Loucy (cell line): ENCODE results near the gene UBE2D4.
"Not testable (repeated sequence)": the region's sequence is repeated elsewhere in the genome, so short reads cannot be mapped to it uniquely, and the experiment has no call there.

ENCODE experiments used
- H2AFZ ChIP-seq: fragments of 200-600 bp; sonication (generic); 2 replicates; pipeline ENCODE4 v1.6.0; 2016; ENCODE audit warnings: antibody characterized with exemption, mild to moderate bottlenecking, low read length, moderate library complexity
- H3F3A ChIP-seq: fragments of 200-600 bp; 2 replicates; pipeline ENCODE4 v1.6.0; 2016; ENCODE audit warnings: antibody characterized with exemption, low read depth, mild to moderate bottlenecking
- H3K27me3 ChIP-seq: fragments of 200-600 bp; sonication (generic); 2 replicates; pipeline ENCODE4 v1.6.1; 2014; ENCODE audit warnings: low read length, mild to moderate bottlenecking; ENCODE audit not compliant: insufficient read depth, poor library complexity, severe bottlenecking
- H3K36me3 ChIP-seq: fragments of 200-600 bp; sonication (generic); 2 replicates; pipeline ENCODE4 v1.6.1; 2016; ENCODE audit warnings: low read length; ENCODE audit not compliant: insufficient read depth
- H3K4me1 ChIP-seq: fragments of 200-600 bp; sonication (generic); 2 replicates; pipeline ENCODE4 v1.5.1; 2014; ENCODE audit warnings: low read length, mild to moderate bottlenecking; ENCODE audit not compliant: insufficient read depth, poor library complexity, severe bottlenecking
- H3K4me2 ChIP-seq: fragments of 200-600 bp; sonication (generic); 2 replicates; pipeline ENCODE4 v1.6.0; 2014; ENCODE audit warnings: antibody characterized with exemption, low read length, low read depth, mild to moderate bottlenecking; ENCODE audit not compliant: poor library complexity, severe bottlenecking
- H3K4me3 ChIP-seq: fragments of 200-600 bp; sonication (generic); 2 replicates; pipeline ENCODE4 v1.5.1; 2014; ENCODE audit warnings: low read length, mild to moderate bottlenecking, mixed read lengths; ENCODE audit not compliant: poor library complexity, severe bottlenecking
- H3K79me2 ChIP-seq: fragments of 200-600 bp; sonication (generic); 2 replicates; pipeline ENCODE4 v1.6.1; 2014; ENCODE audit warnings: low read length; ENCODE audit not compliant: insufficient read depth
- H3K9ac ChIP-seq: fragments of 200-600 bp; sonication (generic); 2 replicates; pipeline ENCODE4 v1.6.0; 2014; ENCODE audit warnings: mild to moderate bottlenecking, low read depth, low read length, moderate library complexity; ENCODE audit not compliant: poor library complexity, severe bottlenecking
- H3K9me2 ChIP-seq: fragments of 200-600 bp; sonication (generic); replicated peaks from 2 replicates; pipeline ENCODE4 v1.6.1; 2016; ENCODE audit warnings: low read depth, low read length, mixed read lengths
- H3K9me3 ChIP-seq: fragments of 200-600 bp; sonication (generic); 2 replicates; pipeline ENCODE4 v1.6.1; 2014; ENCODE audit warnings: mild to moderate bottlenecking, antibody characterized with exemption, low read length, low read depth; ENCODE audit not compliant: insufficient read depth
- H4K20me1 ChIP-seq: fragments of 200-600 bp; sonication (generic); 2 replicates; pipeline ENCODE4 v1.6.0; 2014; ENCODE audit warnings: antibody characterized with exemption, low read length, mild to moderate bottlenecking; ENCODE audit not compliant: insufficient read depth, poor library complexity, severe bottlenecking
- EZH2phosphoT487 ChIP-seq: fragments of 200-600 bp; IDR thresholded peaks from 2 replicates; pipeline ENCODE4 v1.6.1; 2018; ENCODE audit warnings: antibody characterized with exemption, mild to moderate bottlenecking, moderate library complexity, borderline replicate concordance
- TF ChIP-seq, protein P1 (sequence below): fragments of 200-600 bp; sonication (generic); conservative IDR thresholded peaks from 2 replicates; pipeline ENCODE4 v1.5.1; 2014; ENCODE audit warnings: mild to moderate bottlenecking, antibody characterized with exemption, low read length

The UBE2D4 gene

GRCh38 chr7:43890468-43890867 is 35.8 kb upstream of the UBE2D4 start:
- Histone ChIP-seq H3F3A (no peaks in the 10 kb centered on the region), H3K36me3 (peaks cover 14% of the 10 kb centered on the region; the same call in 1 of the 2 replicates), H4K20me1 (peaks cover 24% of the 10 kb centered on the region), H2AFZ (no peak overlapping the region), H3K4me3 (no peak overlapping the region), H3K9ac (no peak overlapping the region), H3K4me1 (peaks cover 7% of the 10 kb centered on the region), H3K79me2 (peaks cover 33% of the 10 kb centered on the region; the same call in 1 of the 2 replicates), H3K9me2 (no peaks in the 10 kb centered on the region), H3K4me2 (no peak overlapping the region), H3K9me3 (no peaks in the 10 kb centered on the region), H3K27me3 (no peaks in the 10 kb centered on the region)
- TF ChIP-seq, protein P1, sequence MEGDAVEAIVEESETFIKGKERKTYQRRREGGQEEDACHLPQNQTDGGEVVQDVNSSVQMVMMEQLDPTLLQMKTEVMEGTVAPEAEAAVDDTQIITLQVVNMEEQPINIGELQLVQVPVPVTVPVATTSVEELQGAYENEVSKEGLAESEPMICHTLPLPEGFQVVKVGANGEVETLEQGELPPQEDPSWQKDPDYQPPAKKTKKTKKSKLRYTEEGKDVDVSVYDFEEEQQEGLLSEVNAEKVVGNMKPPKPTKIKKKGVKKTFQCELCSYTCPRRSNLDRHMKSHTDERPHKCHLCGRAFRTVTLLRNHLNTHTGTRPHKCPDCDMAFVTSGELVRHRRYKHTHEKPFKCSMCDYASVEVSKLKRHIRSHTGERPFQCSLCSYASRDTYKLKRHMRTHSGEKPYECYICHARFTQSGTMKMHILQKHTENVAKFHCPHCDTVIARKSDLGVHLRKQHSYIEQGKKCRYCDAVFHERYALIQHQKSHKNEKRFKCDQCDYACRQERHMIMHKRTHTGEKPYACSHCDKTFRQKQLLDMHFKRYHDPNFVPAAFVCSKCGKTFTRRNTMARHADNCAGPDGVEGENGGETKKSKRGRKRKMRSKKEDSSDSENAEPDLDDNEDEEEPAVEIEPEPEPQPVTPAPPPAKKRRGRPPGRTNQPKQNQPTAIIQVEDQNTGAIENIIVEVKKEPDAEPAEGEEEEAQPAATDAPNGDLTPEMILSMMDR, result no peak
- no peak for TF ChIP-seq EZH2phosphoT487

- H3K4me2 ChIP-seq, result no peak overlapping the region
Observed at GRCh38 chr7:43891069-43891955, 34.9 kb upstream of the UBE2D4 start.

DNA sequence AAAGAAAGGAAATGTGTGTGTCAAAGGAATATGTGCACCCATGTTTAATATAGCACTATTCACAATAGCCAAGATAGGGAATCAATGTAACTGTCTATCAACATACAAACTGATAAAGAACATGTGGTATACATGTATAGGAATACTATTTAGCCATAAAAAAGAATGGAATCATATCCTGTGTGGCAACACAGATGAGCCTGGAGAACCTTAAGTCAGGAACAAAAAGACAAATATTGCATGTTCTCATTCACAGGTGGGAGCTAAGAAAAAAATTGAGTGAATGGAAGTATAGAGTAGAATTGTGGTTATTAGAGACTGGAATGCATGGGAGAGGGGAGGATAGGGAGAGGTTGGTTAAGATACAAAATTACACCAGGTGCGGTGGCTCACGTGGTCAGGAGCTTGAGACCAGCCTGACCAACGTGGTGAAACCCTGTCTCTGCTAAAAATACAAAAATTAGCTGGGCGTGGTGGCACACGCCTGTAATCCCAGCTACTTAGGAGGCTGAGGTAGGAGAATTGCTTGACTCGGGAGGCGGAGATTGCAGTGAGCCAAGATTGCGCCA is 30.3 kb upstream of the UBE2D4 start:
- Histone ChIP-seq H2AFZ (no peak overlapping the region), H4K20me1 (peaks cover 15% of the 10 kb centered on the region), H3K27me3 (no peaks in the 10 kb centered on the region), H3K9ac (no peak overlapping the region), H3F3A (no peaks in the 10 kb centered on the region), H3K4me1 (peaks cover 7% of the 10 kb centered on the region), H3K9me3 (no peaks in the 10 kb centered on the region), H3K79me2 (peaks cover 41% of the 10 kb centered on the region), H3K4me2 (no peak overlapping the region), H3K9me2 (no peaks in the 10 kb centered on the region), H3K4me3 (no peak overlapping the region), H3K36me3 (no peaks in the 10 kb centered on the region)
- TF ChIP-seq EZH2phosphoT487, result no peak
- TF ChIP-seq, protein P1, result no peak

More at GRCh38 chr7:43891069-43891955, 34.9 kb upstream of the UBE2D4 start:
- Histone ChIP-seq H3K9me3 (no peaks in the 10 kb centered on the region), H3K27me3 (no peaks in the 10 kb centered on the region), H3K9me2 (no peaks in the 10 kb centered on the region), H2AFZ (no peak overlapping the region), H3F3A (no peaks in the 10 kb centered on the region), H3K79me2 (peaks cover 38% of the 10 kb centered on the region; the same call in 1 of the 2 replicates), H3K4me3 (no peak overlapping the region), H4K20me1 (peaks cover 24% of the 10 kb centered on the region), H3K9ac (no peak overlapping the region), H3K4me1 (peaks cover 7% of the 10 kb centered on the region), H3K36me3 (peaks cover 6% of the 10 kb centered on the region; the same call in 1 of the 2 replicates)
- TF ChIP-seq, protein P1, result no peak
- no peak for TF ChIP-seq EZH2phosphoT487

GRCh38 chr7:43898571-43898970 is 27.7 kb upstream of the UBE2D4 start:
- H3K36me3 ChIP-seq, H3K27me3 ChIP-seq, H4K20me1 ChIP-seq, H2AFZ ChIP-seq, H3F3A ChIP-seq, H3K9me3 ChIP-seq, H3K9ac ChIP-seq, H3K4me2 ChIP-seq, H3K9me2 ChIP-seq, H3K4me3 ChIP-seq: not testable (repeated sequence)
- Histone ChIP-seq H3K79me2 (peaks cover 47% of the 10 kb centered on the region), H3K4me1 (peaks cover 10% of the 10 kb centered on the region)
